HPDE6-E6E7 (cell line): ENCODE measurements around the gene SPON2.

Experiments used
- DNase-seq: peaks from one replicate; pipeline ENCODE4 v3.0.0; 2011; ENCODE audit warnings: missing footprints; ENCODE audit errors: extremely low spot score

SPON2 gene

GRCh38 chr4:1208970-1209704 lies 36.8 kb upstream of the SPON2 start:
- DNase-seq: no peak

- no peak for DNase-seq
Observed at GRCh38 chr4:1208266-1208961, 36.0 kb upstream of the SPON2 start.

- no peak for DNase-seq
Observed at GRCh38 chr4:1207603-1208265, 35.4 kb upstream of the SPON2 start.

- no peak for DNase-seq
Observed at GRCh38 chr4:1207157-1207470, 34.7 kb upstream of the SPON2 start.

GRCh38 chr4:1206299-1207156 lies 34.1 kb upstream of the SPON2 start:
- no peak for DNase-seq

GRCh38 chr4:1205586-1206298 lies 33.4 kb upstream of the SPON2 start:
- no peak for DNase-seq

GRCh38 chr4:1204828-1205585 lies 32.6 kb upstream of the SPON2 start:
- DNase-seq: no peak

GRCh38 chr4:1204286-1204827 lies 32.0 kb upstream of the SPON2 start:
- no peak for DNase-seq

GRCh38 chr4:1203026-1203616 lies 30.7 kb upstream of the SPON2 start:
- no peak for DNase-seq

GRCh38 chr4:1202526-1203011 lies 30.2 kb upstream of the SPON2 start:
- DNase-seq: no peak

- no peak for DNase-seq
Observed at GRCh38 chr4:1201851-1202525, 29.6 kb upstream of the SPON2 start.

- DNase-seq: no peak
Observed at GRCh38 chr4:1200425-1201035, 28.1 kb upstream of the SPON2 start.

GRCh38 chr4:1199556-1200331 lies 27.4 kb upstream of the SPON2 start:
- no peak for DNase-seq

- DNase-seq: no peak
Observed at GRCh38 chr4:1198098-1198844, 25.9 kb upstream of the SPON2 start.

- DNase-seq: no peak
Observed at GRCh38 chr4:1196421-1197183, 24.2 kb upstream of the SPON2 start.

GRCh38 chr4:1195891-1196401 lies 23.6 kb upstream of the SPON2 start:
- DNase-seq: no peak
